Measurements from ENCODE around the gene MYO3B.

DNA sequence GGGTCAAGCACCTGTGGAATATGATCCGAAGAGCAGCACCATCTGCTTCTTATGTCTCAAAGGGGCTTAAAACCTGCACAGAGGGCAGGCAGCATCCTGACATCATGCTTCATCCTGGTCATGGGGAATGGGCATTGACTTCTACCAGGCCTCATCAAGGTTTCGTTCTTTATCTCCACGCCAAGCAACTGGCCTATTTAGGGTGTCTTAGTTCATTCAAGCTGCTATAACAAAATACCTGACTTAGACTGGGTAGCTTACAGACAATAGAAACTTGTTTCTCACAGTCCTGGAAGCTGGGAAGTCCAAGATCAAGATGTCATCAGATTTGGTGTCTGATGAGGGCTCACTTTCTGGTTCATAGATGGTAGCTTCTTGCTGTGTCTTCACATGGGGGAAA, 69.4 kb downstream of the MYO3B start:
- TF ChIP-seq GATA2 (IDR thresholded peaks at IDR 0.05; ENCODE audit: low read depth, low read length) (no peak), GATA3 (IDR thresholded peaks at IDR 0.05; ENCODE audit: low read depth, low read length) (no peak)
